HG02798 (cell line): ENCODE measurements around the gene VEGFA.

Source experiments
- ATAC-seq: cut with Tn5 transposase; IDR thresholded peaks from one replicate; pipeline ENCODE4 v1.9.1; 2021; ENCODE audit warnings: mild to moderate bottlenecking; ENCODE audit not compliant: unreplicated experiment, poor library complexity

VEGFA gene

GRCh38 chr6:43738877-43739641 lies 31.0 kb upstream of the VEGFA start:
- ATAC-seq, result no peak

- ATAC-seq, result no peak
Measured at GRCh38 chr6:43739642-43740091, 30.3 kb upstream of the VEGFA start.

DNA sequence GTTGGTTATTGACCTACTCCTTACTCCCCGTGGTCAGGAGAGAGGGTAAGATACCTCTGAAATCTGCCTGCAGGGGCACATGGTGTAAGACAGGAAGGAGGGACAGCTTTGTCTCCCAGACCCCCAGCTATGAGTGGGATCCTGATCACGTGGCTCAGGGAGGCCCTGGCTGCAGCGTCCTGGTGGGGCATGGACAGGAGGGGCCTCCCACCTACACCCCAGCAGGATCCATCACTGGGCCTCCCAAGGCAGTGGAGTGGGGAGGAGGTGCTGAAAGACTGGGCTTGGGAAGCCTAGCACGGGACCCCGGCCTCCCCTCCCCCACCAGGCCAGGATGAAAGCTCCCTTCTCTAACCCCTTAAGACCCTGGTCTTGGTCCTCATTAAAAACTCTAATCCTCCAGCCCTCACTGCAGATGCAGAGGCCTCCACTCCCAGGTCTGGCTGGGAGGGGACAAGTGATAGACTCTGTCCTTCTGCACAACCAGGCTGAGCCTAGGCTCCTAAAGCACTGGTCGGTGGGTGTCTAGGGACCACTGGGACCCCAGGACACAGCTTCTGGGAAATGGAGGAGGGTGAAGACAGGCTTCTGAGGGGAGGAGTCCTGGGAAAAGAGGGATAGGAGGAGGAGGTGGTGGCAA lies 29.6 kb upstream of the VEGFA start:
- no peak for ATAC-seq

GRCh38 chr6:43740961-43741764 lies 28.8 kb upstream of the VEGFA start:
- no peak for ATAC-seq

DNA sequence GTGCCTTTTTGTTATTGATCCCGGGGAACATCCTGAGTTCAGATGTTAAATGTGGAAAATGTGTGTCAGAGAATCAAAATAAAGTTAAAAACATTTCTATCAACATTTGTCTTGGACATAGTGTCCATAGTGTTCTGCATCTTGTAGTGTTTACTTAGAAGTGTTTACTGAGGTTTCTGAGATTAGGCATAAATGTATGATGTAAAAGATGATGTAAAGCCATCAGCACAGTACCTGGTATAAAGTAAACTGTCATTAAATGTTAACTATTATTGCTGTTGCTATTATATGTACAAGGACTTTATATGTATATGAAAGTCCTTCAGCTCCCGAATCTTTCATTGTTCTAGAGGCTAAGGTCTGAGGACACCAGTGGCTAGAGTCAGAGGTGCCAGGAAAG lies 28.2 kb upstream of the VEGFA start:
- no peak for ATAC-seq

DNA sequence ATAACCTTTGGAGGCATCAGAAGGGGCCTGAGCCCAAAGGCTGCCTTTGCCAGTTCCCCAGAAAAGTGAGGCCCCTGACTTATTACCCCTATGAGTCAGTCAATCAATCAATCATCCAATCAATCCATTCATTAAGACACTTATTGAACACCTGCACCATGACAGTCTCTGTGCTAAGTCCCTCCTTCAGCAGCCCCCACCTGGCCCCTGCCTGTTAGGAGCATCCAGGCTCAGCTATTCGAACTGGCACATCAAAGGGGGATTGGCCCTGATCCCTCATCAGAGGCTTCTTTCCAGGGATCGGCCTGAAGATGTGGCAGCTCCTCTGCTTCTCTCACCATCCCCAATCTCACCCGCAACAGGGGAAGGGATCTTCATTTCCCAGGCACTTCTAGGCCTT lies 27.7 kb upstream of the VEGFA start:
- ATAC-seq, result no peak

GRCh38 chr6:43742931-43743632 lies 26.9 kb upstream of the VEGFA start:
- no peak for ATAC-seq

DNA sequence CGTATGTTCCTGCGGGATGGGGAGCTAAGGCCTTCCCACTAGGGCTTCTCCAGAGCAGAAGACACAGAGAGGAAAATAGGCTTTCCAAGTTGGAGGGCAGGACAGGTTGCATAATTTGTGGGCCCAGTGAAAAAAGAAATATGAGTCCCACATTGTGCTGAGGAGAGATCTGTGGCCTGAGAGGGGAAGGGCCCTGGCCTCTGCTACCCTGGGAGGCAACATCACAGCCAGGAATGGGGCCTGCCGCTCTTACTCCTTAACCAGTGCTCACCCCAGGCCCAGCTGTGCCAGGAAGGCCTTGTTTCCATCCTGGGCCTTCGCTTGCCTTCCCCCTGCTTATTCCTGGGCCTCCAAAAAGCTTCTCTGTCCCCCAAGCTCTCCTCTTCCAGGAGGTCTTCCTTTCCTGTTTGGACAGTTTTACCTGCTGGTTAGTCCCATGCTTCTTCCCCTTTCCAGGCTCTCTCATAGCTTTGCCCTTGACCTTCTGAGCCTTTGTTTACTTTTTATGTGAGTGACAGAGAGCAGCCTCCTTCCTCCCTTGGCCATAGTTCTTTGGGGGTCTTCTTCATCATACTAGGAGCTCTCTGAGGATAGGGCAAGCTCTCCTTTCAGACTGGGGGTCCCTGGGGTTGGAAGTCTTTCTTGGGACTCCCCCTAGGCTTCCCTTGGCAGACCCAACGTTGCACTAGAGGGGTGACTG lies 26.2 kb upstream of the VEGFA start:
- no peak for ATAC-seq

- no peak for ATAC-seq
Measured at GRCh38 chr6:43744491-43744890, 25.5 kb upstream of the VEGFA start.

DNA sequence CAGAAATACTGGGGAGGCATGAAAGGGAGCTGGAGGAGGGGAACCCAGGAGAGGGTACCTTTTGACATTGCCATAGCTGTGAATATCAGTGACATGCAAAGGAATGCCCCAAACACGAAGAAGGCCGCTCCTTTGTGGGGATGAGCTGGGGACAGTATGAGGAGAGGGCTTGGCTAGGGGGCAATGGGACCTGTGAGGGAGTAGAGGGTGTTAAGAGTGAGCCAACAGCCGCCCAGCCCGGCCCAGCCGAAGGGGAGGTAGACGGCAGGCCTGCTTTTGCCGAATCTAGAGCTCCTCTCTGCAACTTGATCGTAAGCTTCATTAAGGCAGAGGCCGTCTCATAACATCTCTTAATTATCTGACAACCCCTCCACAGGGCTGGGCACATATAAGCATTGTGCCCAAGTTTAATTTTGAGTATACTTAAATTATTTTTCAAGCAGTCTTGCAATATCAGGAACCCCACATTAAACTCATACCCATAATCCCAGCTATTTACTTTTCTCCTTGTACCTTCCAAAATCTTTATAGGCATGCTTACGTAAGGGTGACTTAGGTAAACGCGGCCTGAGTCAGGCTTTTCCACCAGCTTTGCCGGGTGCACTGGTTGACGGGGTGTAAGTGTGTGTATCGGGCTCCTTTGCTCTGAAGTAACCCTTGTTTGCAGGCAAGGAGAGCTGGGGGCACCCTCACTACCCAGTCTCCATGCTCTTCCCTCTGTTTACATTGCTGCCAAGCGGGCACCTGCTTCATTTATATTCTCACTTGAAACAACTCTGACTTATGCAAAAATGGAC lies 24.9 kb upstream of the VEGFA start:
- no peak for ATAC-seq

DNA sequence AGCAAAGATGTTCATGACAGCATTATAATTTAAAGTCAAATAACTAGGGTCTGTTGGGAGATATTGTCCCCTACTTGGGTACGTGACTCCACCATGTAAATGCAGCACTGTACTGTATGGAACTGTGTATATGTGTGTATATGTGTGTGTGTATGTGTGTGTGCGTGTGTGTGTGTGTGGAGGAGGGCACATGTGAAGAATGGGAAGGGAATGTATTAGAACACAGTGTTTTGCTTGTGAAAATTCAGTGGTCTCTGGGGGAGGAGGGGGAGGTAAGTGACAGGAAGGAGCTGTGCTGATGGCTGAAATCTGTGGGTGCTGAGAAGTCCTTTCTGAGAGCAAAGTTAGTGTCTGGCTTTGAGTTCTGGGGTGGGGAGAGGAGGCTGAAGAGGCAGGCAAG lies 23.9 kb upstream of the VEGFA start:
- ATAC-seq, result no peak

DNA sequence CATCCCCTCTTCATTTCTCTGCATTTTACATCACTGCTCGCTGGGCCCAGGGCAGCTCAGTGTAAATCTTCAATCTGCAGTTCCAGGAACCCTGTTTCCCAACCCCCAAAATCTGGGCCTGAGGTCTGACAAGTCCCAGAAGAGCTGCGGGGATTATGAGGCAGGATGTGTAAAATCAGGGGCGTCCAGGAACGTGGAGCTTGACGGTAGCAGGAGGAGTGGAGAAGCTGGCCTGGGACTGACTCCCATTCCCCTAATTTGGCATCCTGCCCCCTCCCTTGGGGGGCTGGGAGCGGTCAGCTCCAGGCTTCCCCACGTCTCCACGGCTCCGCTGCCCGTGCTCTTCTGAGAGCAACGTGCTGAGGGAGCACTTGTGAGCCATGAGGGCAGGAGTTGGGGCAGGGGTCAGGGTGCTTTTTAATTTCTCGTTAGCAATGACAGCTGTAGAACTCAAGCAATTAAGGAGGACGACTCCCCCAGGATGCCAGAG lies 23.4 kb upstream of the VEGFA start:
- ATAC-seq, result no peak

DNA sequence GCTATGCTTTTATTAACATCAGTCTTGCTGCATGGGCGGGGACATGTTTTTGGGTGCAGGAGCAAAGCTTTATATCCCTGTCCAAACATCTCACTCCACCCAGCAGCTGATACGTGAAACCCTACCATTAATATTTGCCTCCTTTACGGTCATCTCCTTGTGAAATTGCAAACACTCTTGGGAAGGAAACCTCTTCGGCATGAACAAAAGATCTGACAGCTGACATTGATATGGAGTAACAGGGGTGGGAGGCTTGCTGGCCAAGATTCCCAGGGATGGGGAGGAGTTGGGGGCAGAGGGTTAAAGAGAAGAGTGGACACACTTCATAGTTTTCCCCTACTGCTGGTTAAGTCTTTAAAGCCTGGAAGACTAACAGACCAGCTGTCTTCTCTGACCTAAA lies 22.2 kb upstream of the VEGFA start:
- ATAC-seq, result no peak

GRCh38 chr6:43748765-43749164 lies 21.2 kb upstream of the VEGFA start:
- ATAC-seq, result no peak

DNA sequence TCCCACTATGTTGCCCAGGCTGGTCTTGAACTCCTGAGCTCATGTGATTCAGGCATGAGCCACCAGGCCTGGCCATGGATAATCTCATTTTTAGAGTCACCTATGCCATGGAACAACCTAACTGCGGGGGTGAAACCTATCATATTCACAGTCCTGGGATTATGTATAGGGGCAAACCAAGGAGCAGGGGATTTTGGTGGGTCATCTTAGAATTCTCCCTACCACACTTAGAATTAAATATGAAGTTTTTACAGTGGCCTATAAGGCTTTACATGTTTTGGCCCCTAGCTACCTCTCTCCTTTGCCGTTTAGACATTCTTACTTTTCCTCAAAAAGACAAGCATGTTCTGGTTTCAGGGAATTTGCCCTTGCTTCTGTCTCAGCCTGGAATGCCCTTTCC lies 20.6 kb upstream of the VEGFA start:
- no peak for ATAC-seq

DNA sequence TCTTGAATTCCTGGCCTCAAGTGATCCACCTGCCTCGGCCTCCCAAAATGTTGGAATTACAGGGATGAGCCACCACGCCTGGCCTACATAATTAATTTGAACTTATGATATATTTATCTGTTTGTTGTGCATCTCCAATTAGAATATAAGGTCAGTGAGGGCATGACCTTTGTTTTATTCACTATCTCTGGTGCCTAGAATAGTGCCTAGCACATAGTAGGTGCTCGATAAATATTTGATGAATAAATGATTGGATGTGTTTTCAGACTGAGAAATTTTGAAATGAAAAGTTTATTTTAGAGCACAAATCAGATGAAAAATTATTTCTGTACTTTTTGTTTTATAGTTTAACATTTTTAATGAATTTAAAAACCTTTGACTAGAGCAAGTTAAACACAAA lies 19.4 kb upstream of the VEGFA start:
- no peak for ATAC-seq

GRCh38 chr6:43753570-43754183 lies 16.3 kb upstream of the VEGFA start:
- no peak for ATAC-seq

- ATAC-seq, result no peak
Measured at GRCh38 chr6:43757966-43758616, 11.9 kb upstream of the VEGFA start.
